Hematopoietic multipotent progenitor cell treated with erythropoietin and hydrocortisone succinate and interleukin-3 and kit ligand, for 17 days (in vitro differentiated cells): ENCODE measurements around the gene CLN6.

Experiments
- DNase-seq: peaks from one replicate; pipeline ENCODE4 v3.0.0-alpha.2; 2015; ENCODE audit warnings: low spot score

Gene CLN6

GRCh38 chr15:68229386-68230156, at the start of gene CLN6:
TSS of gene CLN6 (minus strand) at chr15:68229728. CDS start at chr15:68229584, 144 bp downstream.
- DNase-seq = peak; percentile 61

- DNase-seq = peak; percentile 73
Measured at GRCh38 chr15:68278595-68279405, 49.3 kb upstream of the CLN6 start.

- DNase-seq = no peak
Measured at GRCh38 chr15:68278345-68278594, 48.7 kb upstream of the CLN6 start.

GRCh38 chr15:68277603-68278344, 48.2 kb upstream of the CLN6 start, which contains the start of gene FEM1B:
TSS of gene FEM1B (plus strand) at chr15:68277745. CDS start at chr15:68278418, 673 bp downstream.
- peak; percentile 89 for DNase-seq

- no peak for DNase-seq
Measured at GRCh38 chr15:68277131-68277602, 47.6 kb upstream of the CLN6 start.

- DNase-seq = no peak
Measured at GRCh38 chr15:68276668-68277067, 47.1 kb upstream of the CLN6 start.

GRCh38 chr15:68275165-68275746, 45.7 kb upstream of the CLN6 start:
- no peak for DNase-seq

- no peak for DNase-seq
Measured at GRCh38 chr15:68274201-68274848, 44.8 kb upstream of the CLN6 start.

- no peak for DNase-seq
Measured at GRCh38 chr15:68272721-68273271, 43.3 kb upstream of the CLN6 start.

- no peak for DNase-seq
Measured at GRCh38 chr15:68271854-68272471, 42.4 kb upstream of the CLN6 start.

GRCh38 chr15:68268405-68268804, 38.9 kb upstream of the CLN6 start:
- DNase-seq = no peak

GRCh38 chr15:68265674-68266073, 36.1 kb upstream of the CLN6 start:
- no peak for DNase-seq

GRCh38 chr15:68265081-68265480, 35.6 kb upstream of the CLN6 start:
- no peak for DNase-seq

GRCh38 chr15:68264282-68264681, 34.8 kb upstream of the CLN6 start:
- no peak for DNase-seq

- no peak for DNase-seq
Measured at GRCh38 chr15:68262514-68263356, 33.2 kb upstream of the CLN6 start.

GRCh38 chr15:68261980-68262379, 32.5 kb upstream of the CLN6 start:
- DNase-seq = no peak

- no peak for DNase-seq
Measured at GRCh38 chr15:68261241-68261640, 31.7 kb upstream of the CLN6 start.

GRCh38 chr15:68259883-68260282, 30.4 kb upstream of the CLN6 start:
- no peak for DNase-seq

- no peak for DNase-seq
Measured at GRCh38 chr15:68258692-68259091, 29.2 kb upstream of the CLN6 start.
